ENCODE measurements around the gene CBY1.

DNA sequence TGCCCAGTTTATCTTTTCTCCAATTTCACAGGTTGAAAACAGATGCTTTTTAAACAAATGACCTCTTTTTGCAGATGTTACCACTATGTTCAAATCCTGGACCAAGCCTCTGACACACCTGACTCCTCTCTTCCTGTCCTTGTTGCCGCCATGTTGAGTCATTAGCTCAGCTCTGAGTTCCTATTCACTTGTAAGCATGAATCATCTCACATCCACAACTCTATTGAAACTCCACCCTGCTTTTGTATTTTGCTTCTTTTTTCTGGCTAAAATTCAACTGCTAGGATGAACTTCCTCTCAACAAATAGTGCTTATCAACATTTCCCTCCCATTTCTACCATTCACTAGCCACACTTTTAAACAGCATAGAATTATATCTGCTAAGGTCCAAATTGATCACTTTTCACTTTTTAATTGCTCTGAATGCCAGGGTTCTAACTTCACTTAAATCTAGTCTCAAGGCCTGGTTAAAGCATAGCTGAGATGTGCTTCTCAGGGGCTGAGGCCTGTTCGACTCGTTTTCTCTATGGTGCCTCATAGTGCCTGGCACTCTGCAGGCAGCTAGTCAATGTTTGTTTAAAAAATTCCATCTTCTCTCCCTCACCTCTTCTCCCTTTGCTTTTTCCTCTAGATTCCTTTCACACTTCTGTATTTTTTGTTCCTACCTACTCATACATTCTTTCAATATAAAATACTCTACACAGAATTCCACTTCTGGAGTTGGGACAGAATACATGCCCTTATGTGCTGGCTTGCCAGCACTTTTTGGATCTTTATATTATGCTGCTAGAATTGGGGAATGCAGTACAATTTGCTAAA, 40.4 kb downstream of the CBY1 start:
- TF ChIP-seq, protein P1, sequence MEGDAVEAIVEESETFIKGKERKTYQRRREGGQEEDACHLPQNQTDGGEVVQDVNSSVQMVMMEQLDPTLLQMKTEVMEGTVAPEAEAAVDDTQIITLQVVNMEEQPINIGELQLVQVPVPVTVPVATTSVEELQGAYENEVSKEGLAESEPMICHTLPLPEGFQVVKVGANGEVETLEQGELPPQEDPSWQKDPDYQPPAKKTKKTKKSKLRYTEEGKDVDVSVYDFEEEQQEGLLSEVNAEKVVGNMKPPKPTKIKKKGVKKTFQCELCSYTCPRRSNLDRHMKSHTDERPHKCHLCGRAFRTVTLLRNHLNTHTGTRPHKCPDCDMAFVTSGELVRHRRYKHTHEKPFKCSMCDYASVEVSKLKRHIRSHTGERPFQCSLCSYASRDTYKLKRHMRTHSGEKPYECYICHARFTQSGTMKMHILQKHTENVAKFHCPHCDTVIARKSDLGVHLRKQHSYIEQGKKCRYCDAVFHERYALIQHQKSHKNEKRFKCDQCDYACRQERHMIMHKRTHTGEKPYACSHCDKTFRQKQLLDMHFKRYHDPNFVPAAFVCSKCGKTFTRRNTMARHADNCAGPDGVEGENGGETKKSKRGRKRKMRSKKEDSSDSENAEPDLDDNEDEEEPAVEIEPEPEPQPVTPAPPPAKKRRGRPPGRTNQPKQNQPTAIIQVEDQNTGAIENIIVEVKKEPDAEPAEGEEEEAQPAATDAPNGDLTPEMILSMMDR (IDR thresholded peaks at IDR 0.05) = no peak
- TF ChIP-seq EP300 (IDR thresholded peaks at IDR 0.05) = no peak
- TF ChIP-seq POLR2A (IDR thresholded peaks at IDR 0.05) = no peak
